ENCODE data around the gene SF3B1. TPM values are rescaled to one million over a fixed set of nuclear protein-coding genes. Genes with fewer than 3 reads are reported as not detected.

The SF3B1 gene
- total RNA-seq, 1 donor from 2014 or later, result 352 TPM

DNA sequence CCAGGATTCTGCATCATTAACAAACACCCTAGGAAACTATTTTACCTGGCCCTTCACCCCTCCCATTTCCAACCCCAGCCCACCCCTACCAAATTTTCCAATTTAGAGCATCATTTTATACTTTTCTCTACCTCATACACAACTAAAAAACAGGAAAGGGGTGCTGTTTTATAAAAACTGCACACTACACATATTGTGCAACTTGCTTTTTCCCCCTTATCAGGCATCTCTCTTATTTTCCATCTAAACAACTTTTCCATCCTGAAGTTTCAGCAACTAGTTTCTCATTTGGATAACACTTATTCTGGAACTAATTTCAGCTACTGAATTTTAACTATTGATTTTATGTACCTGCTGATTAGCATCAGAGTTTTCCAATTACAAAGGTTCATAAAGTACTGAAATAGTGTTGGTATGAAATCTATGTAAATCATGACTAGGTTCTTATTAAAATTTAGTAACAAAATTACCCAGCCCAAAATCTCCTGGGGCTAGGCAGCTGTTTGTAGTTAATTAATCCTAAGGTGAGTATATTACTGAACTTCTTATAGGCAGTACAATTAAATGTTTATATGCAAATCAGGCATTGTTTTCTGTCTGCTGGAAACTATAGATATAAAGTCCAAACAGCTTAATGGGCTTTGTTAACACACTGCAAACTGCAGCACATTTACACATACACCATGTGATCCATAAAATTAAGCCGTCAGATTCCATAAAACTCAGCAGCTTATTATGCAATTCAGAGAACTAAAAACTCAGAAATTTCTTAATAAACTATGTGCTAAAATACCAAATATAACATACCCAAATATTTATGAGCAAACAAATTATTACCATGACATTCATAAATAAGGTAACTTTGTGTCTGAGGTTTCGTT is 7.9 kb downstream of the SF3B1 start:
- no peaks in the 10 kb centered on the region for H3K27me3 ChIP-seq
- intact Hi-C loops (cut with DNase I), result no loop called here
- no peak for DNase-seq (ENCODE audit: extremely low spot score in 2 of 2)
- no peak overlapping the region for H3K27ac ChIP-seq
- H3K9me3 ChIP-seq, result no peaks in the 10 kb centered on the region
- no peak overlapping the region for H3K4me3 ChIP-seq
- peaks cover 0 to 3% of the 10 kb centered on the region in 2 donors for H3K36me3 ChIP-seq
- H3K4me1 ChIP-seq, result peaks cover 85% of the 10 kb centered on the region
- TF ChIP-seq, protein P1, sequence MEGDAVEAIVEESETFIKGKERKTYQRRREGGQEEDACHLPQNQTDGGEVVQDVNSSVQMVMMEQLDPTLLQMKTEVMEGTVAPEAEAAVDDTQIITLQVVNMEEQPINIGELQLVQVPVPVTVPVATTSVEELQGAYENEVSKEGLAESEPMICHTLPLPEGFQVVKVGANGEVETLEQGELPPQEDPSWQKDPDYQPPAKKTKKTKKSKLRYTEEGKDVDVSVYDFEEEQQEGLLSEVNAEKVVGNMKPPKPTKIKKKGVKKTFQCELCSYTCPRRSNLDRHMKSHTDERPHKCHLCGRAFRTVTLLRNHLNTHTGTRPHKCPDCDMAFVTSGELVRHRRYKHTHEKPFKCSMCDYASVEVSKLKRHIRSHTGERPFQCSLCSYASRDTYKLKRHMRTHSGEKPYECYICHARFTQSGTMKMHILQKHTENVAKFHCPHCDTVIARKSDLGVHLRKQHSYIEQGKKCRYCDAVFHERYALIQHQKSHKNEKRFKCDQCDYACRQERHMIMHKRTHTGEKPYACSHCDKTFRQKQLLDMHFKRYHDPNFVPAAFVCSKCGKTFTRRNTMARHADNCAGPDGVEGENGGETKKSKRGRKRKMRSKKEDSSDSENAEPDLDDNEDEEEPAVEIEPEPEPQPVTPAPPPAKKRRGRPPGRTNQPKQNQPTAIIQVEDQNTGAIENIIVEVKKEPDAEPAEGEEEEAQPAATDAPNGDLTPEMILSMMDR (IDR thresholded peaks at IDR 0.05), result no peak
- TF ChIP-seq POLR2A (IDR thresholded peaks at IDR 0.05) (no peak), POLR2AphosphoS5 (IDR thresholded peaks at IDR 0.05; ENCODE audit: insufficient read depth in 1 of 2, low read depth in 1 of 2) (no peak)

DNA sequence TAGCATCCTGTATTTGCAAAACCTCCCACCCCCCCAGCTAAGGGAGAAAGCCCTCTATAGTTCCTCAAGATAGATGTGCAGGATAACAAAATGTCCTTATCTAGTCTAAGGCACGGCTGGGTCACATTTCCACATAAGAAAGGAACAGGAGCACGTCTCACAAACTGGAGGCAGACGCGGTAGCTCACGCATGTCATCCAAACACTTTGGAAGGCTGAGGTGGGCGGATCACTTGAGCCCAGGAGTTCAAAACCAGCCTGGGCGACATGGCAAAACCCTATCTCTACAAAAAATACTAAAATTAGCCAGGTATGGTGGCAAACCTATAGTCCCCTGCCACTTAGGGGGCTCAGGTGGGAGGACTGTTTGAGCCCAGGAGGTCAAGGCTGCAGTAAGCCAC is 9.3 kb downstream of the SF3B1 start:
- H3K4me3 ChIP-seq, result no peak overlapping the region
- no peaks in the 10 kb centered on the region for H3K9me3 ChIP-seq
- intact Hi-C loops (cut with DNase I), result no loop called here
- TF ChIP-seq POLR2AphosphoS5 (IDR thresholded peaks at IDR 0.05; ENCODE audit: insufficient read depth in 1 of 2, low read depth in 1 of 2) (no peak), POLR2A (IDR thresholded peaks at IDR 0.05) (no peak)
- TF ChIP-seq, protein P1 (IDR thresholded peaks at IDR 0.05), result no peak
- no peak overlapping the region for H3K27ac ChIP-seq
- peaks cover 76% of the 10 kb centered on the region for H3K4me1 ChIP-seq
- H3K27me3 ChIP-seq, result no peaks in the 10 kb centered on the region
- DNase-seq (ENCODE audit: extremely low spot score in 2 of 2), result no peak
- H3K36me3 ChIP-seq, result peaks cover 0 to 12% of the 10 kb centered on the region in 2 donors

- H3K9me3 ChIP-seq, result no peaks in the 10 kb centered on the region
- no peaks in the 10 kb centered on the region for H3K27me3 ChIP-seq
- no peak overlapping the region for H3K4me3 ChIP-seq
- intact Hi-C loops (cut with DNase I), result no loop called here
- no peak overlapping the region for H3K27ac ChIP-seq
- TF ChIP-seq POLR2A (IDR thresholded peaks at IDR 0.05) (no peak), POLR2AphosphoS5 (IDR thresholded peaks at IDR 0.05; ENCODE audit: insufficient read depth in 1 of 2, low read depth in 1 of 2) (no peak)
- TF ChIP-seq, protein P1 (IDR thresholded peaks at IDR 0.05), result no peak
- DNase-seq (ENCODE audit: extremely low spot score in 2 of 2), result no peak
- peaks cover 56% of the 10 kb centered on the region for H3K4me1 ChIP-seq
- peaks cover 0 to 35% of the 10 kb centered on the region in 2 donors for H3K36me3 ChIP-seq
These were observed 11.5 kb downstream of the SF3B1 start for GRCh38 chr2:197423307-197423706.

DNA sequence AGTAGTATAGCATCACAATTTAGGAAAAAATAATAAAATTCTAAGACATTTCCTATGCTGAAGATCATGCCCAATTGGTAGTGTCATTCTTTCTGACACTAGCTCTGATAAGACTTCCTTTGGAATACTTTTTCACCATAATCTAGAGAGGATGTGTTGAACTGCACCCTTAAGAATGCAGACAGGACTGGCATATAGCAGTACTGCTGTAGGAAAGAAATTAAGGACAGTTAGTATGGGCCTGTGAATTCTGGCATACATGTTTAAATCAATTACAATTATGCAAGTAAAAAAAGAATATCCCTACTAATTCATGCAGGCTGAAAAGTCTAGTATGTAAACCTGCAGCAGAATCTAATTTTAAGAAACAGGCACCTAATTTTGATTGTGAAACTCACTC is 15.4 kb downstream of the SF3B1 start:
- Histone ChIP-seq H3K4me3 (no peak overlapping the region), H3K36me3 (peaks cover 5 to 74% of the 10 kb centered on the region in 2 donors), H3K27ac (no peak overlapping the region), H3K9me3 (no peaks in the 10 kb centered on the region), H3K4me1 (peaks cover 18% of the 10 kb centered on the region), H3K27me3 (no peaks in the 10 kb centered on the region)
- TF ChIP-seq, protein P1 (IDR thresholded peaks at IDR 0.05), result no peak
- TF ChIP-seq POLR2AphosphoS5 (IDR thresholded peaks at IDR 0.05; ENCODE audit: insufficient read depth in 1 of 2, low read depth in 1 of 2), result no peak
- TF ChIP-seq POLR2A (IDR thresholded peaks at IDR 0.05), result no peak
- intact Hi-C loops (cut with DNase I), result no loop called here
- DNase-seq (ENCODE audit: extremely low spot score in 2 of 2), result no peak

- TF ChIP-seq POLR2AphosphoS5 (IDR thresholded peaks at IDR 0.05; ENCODE audit: insufficient read depth in 1 of 2, low read depth in 1 of 2) (no peak), POLR2A (IDR thresholded peaks at IDR 0.05) (no peak)
- TF ChIP-seq, protein P1 (IDR thresholded peaks at IDR 0.05), result no peak
- Histone ChIP-seq H3K9me3 (no peaks in the 10 kb centered on the region), H3K27me3 (no peaks in the 10 kb centered on the region), H3K36me3 (peaks cover 5 to 97% of the 10 kb centered on the region in 2 donors), H3K4me3 (no peak overlapping the region), H3K27ac (no peak overlapping the region), H3K4me1 (no peaks in the 10 kb centered on the region)
- intact Hi-C loops (cut with DNase I), result no loop called here
- no peak for DNase-seq (ENCODE audit: extremely low spot score in 2 of 2)
These were observed 18.6 kb downstream of the SF3B1 start for GRCh38 chr2:197416268-197416667.

All from vagina (tissue), 2 donors.